ENCODE measurements around the gene FKBP1B.
A peak's percentile ranks its signal among the peaks of the same experiment; 100 is the strongest.
"Not testable (repeated sequence)": the region's sequence is repeated elsewhere in the genome, so short reads cannot be mapped to it uniquely, and the experiment has no call there.

FKBP1B gene

DNA sequence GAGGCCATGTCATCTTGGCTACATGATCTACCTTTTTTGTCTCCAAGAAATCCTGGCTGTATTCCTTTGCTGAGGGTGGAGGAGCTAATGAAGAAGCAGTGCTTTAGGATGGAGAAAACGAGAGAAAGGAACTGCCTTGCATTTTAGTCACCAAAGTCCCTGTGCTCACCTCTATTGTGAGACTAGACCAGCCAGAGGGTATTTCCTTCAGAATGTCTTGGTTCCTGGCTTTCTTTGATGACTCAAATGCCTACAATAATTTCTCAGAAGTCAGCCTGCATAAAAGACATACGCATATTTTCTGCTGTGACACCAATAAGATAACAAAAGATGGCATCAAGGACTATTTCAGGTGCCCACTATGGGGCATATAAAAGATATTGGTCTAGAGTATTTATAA lies 15.8 kb downstream of the FKBP1B start:
- DNase-seq (ENCODE audit: low spot score) = no peak

DNA sequence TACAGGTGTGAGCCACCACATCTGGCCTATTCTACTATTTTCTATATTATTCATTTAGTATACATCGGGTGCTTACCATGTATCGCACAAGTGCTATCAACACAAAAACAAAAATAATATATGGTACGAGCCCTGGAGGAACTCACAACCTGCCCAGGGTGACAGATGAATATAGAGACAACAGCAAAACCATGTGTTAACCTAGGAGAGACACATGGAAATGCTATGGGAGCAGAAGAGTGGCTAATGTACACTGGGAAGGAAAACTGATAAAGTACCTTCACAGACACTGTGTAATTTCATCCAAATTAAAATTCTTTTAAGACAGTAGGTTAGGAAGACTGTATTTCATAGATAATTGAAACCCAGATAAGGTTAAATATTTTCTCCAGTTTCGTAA lies 22.7 kb downstream of the FKBP1B start:
- no peak for DNase-seq (ENCODE audit: low spot score)

GRCh38 chr2:24073816-24074215 lies 24.3 kb downstream of the FKBP1B start:
- DNase-seq (ENCODE audit: low spot score) = no peak

- DNase-seq (ENCODE audit: low spot score) = no peak
These were observed 25.7 kb downstream of the FKBP1B start for GRCh38 chr2:24075259-24075658.

DNA sequence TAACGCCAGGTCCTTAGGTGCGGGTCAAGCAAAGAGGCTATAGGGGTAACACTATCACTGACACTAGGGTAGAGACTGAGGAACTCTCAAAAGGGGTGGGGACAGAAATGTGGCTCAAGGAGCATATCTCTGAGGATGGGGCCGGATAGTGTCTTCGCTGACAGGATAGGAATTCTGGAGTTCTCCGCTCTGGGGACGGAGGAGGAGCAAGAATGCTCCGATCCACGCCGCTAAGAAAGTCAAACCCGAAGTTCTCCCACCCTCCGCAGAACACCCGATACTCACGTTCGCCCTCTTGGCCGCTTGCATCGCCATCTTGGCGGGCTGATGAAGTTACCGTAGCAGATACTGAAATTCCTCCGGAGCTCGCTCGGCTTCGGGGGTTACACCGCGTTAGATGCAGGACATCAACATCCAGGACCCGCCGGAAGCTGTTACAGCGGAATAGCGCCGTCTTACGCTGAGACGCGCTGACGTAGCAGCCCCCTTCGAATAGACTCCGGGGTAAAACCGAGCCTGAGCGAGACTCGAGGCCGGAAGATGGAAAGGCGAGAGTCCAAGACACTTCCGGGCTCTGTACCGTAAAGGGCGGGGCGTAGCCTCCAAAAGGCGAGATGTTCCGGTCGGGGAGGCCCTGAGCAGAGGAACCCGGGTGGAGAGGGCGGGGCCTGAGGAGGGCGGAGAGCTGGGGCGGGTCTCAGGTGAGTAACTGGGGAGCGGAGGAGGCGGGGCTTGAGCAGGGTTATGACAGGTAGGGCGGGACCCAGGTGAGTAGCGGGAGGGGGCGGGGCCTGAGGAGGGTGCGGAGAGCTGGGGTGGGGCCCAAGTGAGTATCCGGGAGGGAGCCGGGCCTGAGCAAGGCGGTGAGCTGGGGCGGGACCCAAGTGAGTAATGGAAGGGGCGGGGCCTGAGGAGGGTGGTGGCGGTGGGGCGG lies 26.6 kb downstream of the FKBP1B start, which contains the start of gene SF3B6:
SF3B6 (minus strand) TSS at position 412 of the 934 bp plus-strand sequence; CDS start at position 315, 97 bp downstream.
- DNase-seq (ENCODE audit: low spot score) = peak; percentile 100

DNA sequence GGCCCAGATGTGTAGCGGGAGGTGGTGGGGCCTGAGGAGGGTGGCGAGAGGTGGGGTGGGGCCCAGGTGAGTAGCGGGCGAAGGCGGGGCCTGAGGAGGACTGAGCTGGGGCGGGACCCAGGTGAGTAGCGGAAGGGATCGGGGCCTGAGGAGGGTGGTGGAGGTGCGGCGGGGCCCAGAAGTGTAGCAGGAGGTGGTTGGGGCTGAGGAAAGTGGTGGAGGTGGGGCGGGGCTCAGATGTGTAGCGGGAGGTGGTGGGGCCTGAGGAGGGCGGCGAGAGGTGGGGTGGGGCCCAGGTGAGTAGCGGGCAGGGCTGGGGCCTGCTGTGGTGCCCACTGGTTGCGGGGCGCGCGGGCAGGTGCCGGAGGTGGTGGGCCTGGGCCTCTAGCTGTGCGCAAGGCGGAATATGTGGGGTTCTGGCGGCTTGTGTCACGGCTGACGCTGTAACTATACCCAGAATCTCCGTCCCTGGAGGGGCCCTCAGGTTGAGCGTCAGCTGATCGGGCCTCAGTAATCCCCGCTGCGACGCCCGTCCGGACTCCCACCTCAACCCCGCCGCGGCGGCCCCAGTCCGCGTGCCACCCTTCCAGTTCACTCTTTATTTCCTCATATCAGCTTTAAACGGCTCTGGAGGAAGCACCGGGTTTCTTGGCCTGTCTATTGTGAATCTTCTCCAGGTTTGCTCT lies 27.5 kb downstream of the FKBP1B start:
- DNase-seq (ENCODE audit: low spot score) = peak; percentile 30

DNA sequence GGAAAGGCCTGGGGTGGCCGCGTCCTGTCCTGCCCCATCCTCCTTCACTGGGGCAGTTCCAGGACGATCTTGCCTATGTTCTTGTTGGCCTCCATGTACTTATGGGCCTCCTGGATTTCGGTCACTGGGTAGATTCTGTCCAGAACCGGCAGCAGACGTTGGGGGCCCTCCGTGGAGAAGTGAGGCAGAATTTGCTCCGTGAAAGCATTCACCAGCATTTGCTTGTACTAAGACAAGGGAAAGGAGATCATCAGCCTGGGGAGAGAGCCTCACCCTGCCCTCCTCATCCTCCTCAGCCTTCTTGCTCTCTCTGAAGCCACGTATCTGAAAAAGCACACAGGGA lies 28.0 kb downstream of the FKBP1B start:
- no peak for DNase-seq (ENCODE audit: low spot score)

GRCh38 chr2:24077879-24078278 lies 28.3 kb downstream of the FKBP1B start:
- no peak for DNase-seq (ENCODE audit: low spot score)

- no peak for DNase-seq (ENCODE audit: low spot score)
These were observed 31.2 kb downstream of the FKBP1B start for GRCh38 chr2:24080701-24081100.

DNA sequence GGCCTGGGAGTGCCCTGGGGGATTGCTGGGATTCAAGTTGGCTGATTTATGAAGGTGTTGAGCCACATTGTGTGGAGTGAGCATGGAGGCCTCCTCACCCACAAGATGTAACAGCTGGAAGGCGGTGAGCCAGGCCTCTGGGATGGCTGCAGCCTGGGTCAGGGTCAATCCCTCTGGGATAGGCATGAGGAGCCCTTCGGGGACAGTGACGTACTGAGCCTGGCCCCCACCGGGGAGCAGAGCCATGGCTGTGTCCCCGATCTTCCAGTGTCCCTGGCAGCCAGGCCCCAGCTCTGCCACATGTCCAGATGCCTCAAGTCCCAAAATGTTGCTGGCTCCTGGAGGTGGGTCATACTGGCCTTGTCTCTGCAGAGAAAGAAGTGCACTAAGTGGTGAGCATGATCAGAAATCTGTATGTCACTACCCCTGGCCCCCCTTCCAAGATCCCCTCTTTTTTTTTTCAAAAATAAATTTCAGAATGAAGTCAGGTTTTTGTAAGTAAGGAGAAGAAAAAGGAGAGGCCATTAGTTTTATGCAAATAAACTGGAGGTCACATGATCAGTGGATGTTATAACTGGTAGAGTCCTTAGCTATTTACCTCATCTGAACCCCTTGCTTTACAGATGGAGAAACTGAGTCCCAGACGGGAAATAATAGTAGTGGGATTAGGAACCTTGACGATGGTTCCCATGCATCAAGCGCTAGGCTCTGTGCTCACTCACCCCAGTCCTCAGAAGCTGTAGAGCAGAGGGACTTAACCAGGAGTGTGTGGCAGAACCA lies 33.4 kb downstream of the FKBP1B start:
- no peak for DNase-seq (ENCODE audit: low spot score)

- DNase-seq (ENCODE audit: low spot score) = peak; percentile 94
These were observed 34.2 kb downstream of the FKBP1B start for GRCh38 chr2:24083567-24084385.

- peak; percentile 81 for DNase-seq (ENCODE audit: low spot score)
These were observed 35.1 kb downstream of the FKBP1B start, which contains the start of gene TP53I3 for GRCh38 chr2:24084386-24085199. TP53I3 (minus strand) TSS chr2:24084834; CDS start chr2:24084326, 508 bp downstream.

DNA sequence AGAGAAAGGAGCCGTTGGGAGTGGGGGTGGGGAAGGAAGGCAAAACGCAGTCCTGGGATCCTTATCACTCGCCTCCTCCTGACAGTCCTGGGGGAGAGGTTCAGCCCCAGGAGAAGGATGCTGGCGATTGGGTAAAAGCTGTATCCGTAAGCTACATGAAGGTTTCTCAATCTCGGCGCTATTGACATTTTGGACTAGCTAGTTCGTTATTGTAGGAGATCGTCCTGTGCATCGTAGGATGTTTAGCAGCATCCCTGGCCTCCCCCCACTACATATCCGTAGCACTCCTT lies 35.6 kb downstream of the FKBP1B start:
- DNase-seq (ENCODE audit: low spot score) = no peak

- no peak for DNase-seq (ENCODE audit: low spot score)
These were observed 36.7 kb downstream of the FKBP1B start for GRCh38 chr2:24086241-24086640.

DNA sequence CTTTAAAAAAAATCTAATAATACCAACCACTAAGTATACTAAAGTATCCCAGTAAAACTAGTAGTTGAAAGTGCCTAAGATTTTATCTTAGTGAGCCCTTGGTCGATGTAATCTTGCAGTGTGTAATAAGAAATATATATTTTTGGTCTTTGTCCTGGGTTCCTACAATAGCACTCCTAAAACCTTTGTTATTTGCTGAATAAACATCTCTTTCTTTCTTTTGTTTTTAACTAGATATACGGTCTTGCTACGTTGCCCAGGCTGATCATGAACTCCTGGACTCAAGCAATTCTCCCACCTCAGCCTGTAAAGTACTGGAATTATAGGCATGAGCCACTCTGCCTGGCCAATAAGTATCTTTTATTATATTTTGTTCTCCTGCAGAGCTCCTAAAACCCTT lies 37.5 kb downstream of the FKBP1B start:
- no peak for DNase-seq (ENCODE audit: low spot score)

DNA sequence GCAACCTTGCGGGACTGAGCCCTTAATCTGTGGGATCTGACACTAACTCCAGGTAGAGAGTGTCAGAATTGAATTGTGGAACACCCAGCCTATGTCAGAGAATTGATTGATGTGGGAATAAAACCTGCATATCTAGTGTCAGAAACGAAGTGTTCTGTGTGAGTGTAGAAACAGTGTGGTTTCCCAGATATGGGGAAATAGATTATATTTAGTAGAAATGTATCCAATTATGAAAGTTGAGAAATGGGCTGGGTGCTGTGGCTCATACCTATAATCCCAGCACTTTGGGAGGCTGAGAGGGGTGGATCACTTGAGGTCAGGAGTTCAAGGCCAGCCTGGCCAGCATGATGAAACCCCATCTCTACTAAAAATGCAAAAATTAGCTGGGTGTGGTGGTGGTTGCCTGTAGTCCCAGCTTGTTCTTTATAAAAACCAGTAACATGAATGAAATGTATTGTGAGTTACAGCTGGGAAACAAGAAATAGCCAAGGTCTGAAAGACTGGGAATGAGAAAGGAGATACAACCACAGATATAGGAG lies 39.3 kb downstream of the FKBP1B start:
- DNase-seq (ENCODE audit: low spot score) = no peak

GRCh38 chr2:24093270-24093669 lies 43.7 kb downstream of the FKBP1B start:
- not testable (repeated sequence) for DNase-seq (ENCODE audit: low spot score)

DNA sequence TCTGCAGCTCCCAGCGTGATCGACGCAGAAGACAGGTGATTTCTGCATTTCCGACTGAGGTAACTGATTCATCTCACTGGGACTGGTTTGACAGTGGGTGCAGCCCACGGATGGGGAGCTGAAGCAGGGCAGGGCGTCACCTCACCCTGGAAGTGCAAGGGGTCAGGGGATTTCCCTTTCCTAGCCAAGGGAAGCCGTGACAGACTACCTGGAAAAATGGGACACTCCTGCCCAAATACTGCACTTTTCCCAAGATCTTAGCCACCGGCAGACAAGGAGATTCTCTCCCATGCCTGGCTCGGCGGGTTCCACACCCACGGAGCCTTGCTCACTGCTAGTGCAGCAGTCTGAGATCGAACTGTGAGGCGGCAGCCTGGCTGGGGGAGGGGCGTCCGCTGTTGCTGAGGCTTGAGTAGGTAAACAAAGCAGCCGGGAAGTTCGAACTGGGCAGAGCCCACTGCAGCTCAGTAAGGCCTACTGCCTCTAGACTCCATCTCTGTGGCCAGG lies 45.7 kb downstream of the FKBP1B start:
- DNase-seq (ENCODE audit: low spot score) = not testable (repeated sequence)

GRCh38 chr2:24100732-24101131 lies 51.2 kb downstream of the FKBP1B start:
- DNase-seq (ENCODE audit: low spot score) = not testable (repeated sequence)

DNA sequence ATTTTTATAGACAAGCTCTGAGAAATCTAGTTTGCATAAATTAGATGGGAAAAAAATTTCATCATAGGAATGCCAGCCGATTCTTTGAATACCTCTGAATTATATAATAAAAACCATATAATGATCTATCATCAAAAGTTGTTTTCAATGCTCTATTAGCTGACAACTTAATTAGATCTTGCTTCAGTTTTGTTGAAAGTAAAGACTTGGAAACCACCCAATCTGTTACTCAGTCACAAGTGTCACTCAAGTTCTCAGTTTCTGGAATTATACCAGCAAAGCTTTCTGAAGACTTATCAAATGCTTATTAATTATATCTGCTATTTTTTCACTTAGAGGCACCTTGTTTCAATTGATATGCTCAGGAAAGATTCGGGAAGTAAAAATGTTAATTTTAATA lies 52.5 kb downstream of the FKBP1B start:
- no peak for DNase-seq (ENCODE audit: low spot score)

Data from NAMALWA (cell line).